ELF-1 (cell line): ENCODE results near the gene PITPNC1.
"Not testable (repeated sequence)": the region's sequence is repeated elsewhere in the genome, so short reads cannot be mapped to it uniquely, and the experiment has no call there.

Experiments used
- DNase-seq: peaks from one replicate; pipeline ENCODE4 v3.0.0-alpha.2; 2016; ENCODE audit warnings: low read depth, low spot score

PITPNC1 gene

GRCh38 chr17:67369676-67370075 lies 7.4 kb upstream of the PITPNC1 start:
- DNase-seq: no peak

DNA sequence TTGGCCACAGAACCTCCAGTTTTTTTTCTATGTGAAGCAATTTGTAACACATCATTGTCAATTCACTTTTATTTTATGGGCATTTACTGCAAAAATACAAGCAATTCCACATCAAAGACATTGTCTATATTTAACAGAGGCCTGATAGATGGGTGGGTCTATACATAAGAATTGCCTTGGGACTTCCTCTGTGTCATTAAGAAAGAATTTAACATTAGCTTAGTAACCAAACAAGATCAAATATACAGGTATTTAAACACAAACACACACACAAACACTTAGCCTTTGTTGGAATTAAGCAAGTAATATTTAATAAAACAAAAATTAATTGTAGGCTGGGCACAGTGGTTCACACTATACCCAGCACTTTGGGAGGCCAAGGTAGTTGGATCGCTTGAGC lies 4.3 kb upstream of the PITPNC1 start:
- DNase-seq: no peak

DNA sequence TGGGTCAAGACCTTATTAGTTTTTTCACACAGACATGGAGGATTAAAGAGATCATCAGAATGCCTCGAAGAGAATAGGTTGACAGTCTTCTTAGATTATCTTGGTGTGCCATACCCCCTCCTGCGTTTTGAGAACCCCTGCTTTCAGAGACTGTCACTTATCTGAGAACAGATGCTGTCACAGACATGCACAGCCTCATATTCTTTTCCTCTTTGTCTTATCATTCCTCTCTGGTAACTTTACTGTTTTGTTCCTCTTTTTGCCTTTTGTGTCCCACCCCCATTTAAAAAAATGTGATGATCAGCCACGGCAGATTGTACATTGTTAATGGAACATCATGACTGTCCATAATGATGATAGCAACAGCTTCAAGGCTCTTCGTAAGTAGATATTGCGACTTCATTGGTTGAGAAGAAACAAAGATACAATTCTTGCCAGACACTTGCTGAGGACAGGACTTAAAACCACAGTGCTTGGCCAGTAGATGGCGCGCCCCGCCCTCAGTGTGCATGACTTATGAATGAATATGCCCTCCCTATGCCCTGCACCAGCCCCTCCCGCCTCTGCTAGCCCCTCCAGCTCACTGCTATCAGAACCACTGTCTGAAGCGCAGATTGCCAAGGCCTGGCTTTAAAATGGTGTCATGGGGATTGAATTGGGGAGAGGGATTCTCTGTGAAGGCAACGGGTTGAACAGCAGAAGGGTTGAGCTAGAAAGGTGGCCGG lies 2.6 kb upstream of the PITPNC1 start:
- DNase-seq: peak; percentile 82

- DNase-seq: no peak
These were observed 2.0 kb upstream of the PITPNC1 start for GRCh38 chr17:67375054-67375427.

DNA sequence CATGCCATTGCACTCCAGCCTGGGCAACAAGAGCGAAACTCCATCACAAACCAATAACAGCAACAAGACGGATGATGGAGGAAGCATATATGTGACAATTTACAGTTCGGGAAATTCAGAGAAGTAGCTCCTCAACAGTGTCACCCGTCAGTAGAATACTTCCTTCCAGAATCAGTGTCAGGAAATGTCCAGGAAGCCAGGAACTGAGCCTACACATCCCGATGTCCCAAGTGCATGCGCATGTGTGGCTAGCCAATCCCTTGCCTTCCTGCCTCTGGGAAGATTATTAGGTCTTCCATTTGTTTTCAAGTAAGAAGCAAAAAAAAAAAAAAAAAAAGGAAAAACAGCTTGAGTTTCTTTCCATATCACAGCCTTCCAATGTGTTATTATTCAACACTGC lies 1.4 kb upstream of the PITPNC1 start:
- no peak for DNase-seq

- no peak for DNase-seq
These were observed 705 bp upstream of the PITPNC1 start for GRCh38 chr17:67376415-67376736.

DNA sequence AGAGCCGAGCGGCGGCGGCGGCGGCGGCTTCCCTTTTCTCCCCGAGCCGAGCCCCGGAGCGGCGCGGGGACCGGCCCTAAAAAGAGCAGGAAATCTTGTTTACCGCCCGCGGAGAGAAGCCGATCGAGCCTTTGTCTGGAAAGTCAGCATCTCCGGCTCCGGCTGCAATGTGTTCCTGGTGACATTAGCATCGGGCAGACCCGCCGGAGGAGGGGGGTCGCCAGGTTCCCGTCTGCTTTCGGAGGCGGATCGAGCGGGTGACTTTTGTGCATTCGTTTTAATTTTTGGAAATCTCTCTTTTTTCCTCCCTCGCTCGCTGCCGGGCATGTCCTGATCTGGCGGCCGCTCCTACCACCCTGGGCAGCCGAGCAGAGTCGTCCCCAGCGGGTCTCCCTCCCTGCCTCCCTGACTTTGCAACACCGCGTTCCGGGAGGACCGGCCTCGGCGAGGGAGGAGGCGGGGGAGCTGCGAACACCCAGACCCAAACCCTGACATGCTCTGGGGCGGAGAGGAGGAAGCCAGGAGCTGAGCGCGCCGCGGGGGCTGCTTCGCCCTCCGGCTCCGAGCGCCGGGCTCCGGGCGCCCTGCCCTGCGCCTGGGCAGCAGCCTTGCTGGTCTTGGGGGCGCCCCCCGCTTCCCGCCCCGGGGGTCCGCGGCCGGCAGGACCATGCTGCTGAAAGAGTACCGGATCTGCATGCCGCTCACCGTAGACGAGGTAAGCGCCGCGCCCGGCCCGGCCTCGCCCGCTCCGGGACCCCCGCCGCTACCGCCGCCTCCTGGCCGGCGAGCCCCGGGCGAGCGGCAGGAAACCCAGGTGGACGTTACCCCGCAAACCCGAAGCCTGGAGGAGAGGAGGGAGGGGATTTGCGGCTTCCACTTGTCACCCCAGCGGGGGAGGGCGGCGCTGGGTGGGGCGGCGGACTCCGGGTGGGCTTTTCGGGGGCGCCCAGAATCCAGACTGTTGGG lies 690 bp downstream of the PITPNC1 start:
- peak; percentile 71 for DNase-seq

DNA sequence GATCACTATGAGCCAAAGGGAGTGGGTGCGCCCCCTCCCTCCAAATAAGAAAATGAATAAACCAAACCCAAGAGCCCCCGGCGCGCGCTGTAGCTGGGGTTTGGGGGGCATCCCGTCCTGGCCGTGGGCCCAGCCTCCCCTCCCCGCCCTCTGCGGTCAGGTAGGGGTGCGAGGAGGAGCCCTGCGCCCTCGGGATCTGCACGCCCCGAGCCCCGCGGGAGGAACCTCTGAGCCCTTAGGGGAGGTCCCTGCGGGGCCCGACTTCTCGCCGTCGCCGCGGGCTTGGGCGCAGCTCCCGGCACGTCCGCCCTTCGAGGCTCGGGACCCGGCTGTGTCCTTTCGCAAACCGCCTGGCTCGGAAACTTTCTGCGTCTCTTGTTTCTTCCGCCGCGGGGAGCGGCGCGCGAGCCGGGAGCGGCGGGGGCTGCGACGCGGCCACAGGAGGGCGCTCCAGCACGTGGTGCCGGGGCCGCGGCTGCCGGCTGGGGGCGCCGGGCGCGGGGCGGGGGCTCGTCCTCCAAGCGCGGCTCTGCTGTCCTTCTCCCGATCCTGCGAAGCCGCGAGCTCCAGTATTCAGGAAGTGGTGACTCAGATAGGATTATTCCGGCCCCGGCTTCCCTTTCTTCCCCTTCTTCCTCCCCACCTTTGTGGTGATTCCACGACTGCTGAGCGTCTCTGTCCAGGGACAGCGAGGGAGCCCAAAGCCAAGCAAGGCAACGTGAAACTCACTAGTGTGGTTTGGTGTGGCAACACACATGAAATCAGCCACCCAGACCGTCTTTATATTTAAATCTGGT lies 1.6 kb downstream of the PITPNC1 start:
- DNase-seq: peak; percentile 92

- DNase-seq: no peak
These were observed 2.2 kb downstream of the PITPNC1 start for GRCh38 chr17:67379251-67379630.

GRCh38 chr17:67381929-67382257 lies 4.8 kb downstream of the PITPNC1 start:
- DNase-seq: no peak

DNA sequence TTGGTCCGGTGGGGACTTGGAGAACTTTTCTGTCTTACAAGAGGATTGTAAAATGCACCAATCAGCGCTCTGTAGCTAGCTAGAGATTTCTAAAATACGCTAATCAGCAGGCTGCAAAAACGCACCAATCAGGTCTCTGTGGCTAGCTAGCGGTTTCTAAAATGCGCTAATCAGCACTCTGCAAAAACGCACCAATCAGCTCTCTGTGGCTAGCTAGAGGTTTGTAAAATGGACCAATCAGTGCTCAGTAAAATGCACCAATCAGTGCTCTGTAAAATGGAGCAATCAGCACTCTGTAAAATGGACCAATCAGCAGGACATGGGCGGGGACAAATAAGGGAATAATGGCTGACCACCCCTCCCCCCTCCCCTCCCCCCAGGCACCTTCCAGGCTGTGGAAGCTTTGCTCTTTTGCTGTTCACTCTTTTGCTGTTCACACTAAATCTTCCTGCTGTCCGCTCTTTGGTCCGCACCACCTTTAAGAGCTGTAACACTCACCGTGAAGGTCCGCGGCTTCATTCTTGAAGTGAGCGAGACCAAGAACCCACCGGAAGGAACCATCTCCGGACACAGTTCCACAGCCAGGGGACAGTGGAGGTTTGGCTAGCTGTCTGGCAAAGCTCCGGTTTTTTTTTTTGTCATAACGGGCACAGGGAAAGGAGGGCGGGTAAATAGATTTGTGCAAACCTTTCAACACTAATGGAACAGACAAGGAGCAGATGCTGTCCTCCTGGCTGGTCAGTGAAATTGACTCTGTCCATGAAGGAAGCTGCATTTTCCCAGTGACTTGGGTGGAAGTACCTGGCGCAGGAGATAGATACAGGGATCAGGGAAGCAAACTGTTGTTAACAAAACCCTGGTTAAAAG lies 8.3 kb downstream of the PITPNC1 start:
- no peak for DNase-seq

- DNase-seq: peak; percentile 81
These were observed 10.0 kb downstream of the PITPNC1 start for GRCh38 chr17:67386965-67387551.

DNA sequence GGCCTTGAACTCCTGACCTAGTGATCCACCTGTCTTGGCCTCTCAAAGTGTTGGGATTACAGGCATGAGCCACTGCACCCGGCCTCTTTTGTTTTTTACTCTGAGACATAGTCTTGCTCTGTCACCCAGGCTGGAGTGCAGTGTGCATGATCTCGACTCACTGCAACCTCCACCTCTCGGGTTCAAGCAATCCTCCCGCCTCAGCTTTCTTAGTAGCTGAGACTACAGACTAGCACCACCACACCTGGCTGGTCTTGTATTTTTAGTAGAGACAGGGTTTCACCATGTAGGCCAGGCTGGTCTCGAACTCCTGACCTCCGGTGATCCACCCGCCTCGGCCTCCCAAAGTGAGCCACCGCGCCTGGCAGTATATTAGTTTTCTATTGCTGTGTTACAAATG lies 11.5 kb downstream of the PITPNC1 start:
- not testable (repeated sequence) for DNase-seq

DNA sequence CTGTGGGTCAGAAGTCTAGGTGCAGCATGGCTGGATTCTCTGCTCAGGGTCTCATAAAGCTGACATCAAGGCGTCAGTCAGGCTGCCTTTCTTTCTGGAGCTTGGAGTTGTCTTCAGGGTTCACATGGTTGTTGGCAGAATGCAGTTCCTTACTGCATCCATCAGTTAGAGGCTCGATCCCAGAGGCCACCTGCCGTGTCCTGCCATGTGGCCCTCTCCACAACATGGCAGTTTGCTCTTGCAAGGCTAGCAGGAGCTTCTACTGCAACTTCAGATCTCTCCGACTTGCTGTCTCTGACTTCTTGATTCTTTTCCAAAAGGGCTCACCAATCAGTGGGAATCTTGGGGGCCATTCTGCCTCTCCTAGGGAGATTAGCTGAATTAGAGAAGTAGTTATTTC lies 11.9 kb downstream of the PITPNC1 start:
- DNase-seq: no peak

GRCh38 chr17:67390006-67390645 lies 13.0 kb downstream of the PITPNC1 start:
- no peak for DNase-seq

DNA sequence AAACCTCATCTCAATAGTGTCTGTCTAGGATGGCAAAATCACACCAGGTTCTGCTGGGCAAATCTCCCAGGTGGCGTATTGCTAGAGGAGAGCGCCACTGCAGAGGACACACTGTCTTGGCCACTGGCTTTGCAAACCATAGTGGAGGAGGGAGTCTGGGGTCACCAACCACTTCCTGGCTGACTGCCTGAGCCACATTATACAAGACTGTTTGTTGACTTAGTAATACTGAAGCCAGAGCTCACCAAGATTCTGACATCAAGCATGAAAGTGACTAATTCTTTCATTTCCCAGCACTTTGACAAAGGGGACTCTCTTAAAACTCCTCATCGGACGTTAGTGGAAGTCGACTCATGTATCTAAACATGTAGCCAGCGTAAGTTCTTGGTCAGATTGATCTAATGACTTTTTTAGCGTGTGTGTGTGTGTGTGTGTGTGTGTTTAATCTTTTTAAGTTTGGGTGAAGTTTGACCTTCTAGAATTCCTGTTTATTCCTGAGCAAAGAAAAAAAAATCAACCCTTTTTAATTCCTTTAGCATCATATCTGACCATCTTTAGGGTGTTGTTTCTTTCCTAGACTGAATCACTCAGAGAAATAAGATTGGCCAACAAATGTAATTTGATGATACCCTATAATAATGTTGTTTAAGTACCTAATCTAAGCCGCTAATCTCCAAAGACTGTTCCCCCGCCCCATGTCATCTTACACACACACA lies 13.7 kb downstream of the PITPNC1 start:
- DNase-seq: no peak

DNA sequence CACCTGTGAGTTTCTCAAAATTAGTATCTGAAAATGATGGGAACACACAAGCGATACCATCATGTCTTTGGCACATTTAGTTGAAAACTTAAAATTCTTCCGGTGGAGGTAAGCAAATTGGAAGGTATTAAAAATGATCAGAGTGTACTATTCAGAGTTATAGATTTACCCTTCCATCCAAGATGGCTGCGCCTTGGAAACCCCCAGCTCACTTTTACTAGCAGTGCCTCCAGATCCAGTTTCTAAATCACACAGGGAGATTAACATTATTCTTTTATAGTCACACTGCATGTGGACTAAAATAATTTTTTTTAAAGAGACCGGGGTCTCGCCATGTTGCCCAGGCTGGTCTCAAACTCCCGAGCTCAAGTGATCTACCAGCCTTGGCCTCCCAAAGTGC lies 15.0 kb downstream of the PITPNC1 start:
- DNase-seq: no peak

- peak; percentile 52 for DNase-seq
These were observed 16.8 kb downstream of the PITPNC1 start for GRCh38 chr17:67393809-67394397.

DNA sequence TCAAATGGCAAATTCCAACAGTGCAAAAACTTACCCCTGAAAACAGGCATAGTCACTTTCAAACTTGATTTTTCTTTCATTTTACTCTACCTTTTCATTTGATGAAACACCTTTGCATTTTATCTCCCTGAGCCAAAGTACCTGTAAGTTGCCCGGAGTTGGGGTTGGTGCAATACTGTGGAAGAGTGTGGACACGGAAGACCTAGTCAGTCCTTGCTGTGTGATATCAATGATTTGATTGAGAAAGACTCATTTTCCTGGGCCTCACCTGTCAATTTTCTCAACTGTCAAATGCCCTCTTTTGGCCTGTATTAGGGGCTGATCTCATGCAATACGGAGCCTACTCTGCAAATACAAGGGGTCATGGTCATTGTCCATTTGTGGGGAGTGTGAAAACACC lies 22.6 kb downstream of the PITPNC1 start:
- no peak for DNase-seq

DNA sequence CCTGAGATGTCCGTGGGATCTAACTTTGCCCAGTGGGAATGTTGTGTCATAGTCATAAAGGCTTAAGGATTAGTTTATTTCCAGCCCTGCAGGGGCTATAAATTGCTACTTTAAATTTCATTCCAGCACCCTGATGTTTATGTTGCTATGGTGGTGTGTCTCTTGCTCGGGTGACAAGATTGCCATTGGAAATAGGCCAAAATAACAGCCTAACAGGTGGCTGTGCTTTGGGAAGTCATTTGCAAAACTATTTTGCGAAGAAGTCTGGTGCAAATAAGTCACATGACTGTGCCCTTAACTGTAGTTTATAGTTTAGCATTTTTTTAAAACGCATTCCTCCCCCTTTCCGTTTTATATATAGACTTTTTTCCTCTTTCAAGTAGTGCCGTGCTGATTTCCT lies 23.1 kb downstream of the PITPNC1 start:
- DNase-seq: no peak
